GM10266 (cell line): ENCODE data around the gene NT5DC2.

Source experiments
- DNase-seq: peaks from one replicate; pipeline ENCODE4 v3.0.0; 2012; ENCODE audit errors: extremely low spot score
- TF ChIP-seq, protein P1 (sequence below): IDR thresholded peaks from 2 replicates; pipeline ENCODE4 v1.5.1; 2012; ENCODE audit warnings: mild to moderate bottlenecking, low read depth; ENCODE audit not compliant: control insufficient read depth, insufficient read depth; ENCODE audit errors: missing control alignments

NT5DC2 gene

DNA sequence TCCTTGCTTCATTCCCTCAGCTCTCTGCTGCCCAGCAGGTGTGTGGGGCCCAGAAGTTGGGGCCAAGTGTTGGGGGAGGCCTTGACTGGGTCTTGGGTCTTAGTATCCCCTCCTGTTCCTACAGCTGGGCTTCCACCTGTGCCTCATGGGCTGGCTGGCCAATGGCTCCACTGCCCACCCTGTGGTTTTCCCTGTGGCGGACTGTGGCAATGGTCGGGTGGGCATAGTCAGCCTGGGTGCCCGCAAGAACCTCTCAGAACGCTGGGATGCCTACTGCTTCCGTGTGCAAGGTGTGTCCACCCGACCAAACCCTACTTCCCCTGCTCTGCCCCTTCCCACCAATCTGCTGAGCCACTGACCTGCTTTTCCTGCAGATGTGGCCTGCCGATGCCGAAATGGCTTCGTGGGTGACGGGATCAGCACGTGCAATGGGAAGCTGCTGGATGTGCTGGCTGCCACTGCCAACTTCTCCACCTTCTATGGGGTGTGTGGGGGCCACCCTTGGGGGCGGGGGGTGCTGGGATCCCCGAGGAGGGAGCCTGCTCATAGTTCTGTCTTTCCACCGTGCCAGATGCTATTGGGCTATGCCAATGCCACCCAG is 10.9 kb downstream of the NT5DC2 start:
- TF ChIP-seq, protein P1, sequence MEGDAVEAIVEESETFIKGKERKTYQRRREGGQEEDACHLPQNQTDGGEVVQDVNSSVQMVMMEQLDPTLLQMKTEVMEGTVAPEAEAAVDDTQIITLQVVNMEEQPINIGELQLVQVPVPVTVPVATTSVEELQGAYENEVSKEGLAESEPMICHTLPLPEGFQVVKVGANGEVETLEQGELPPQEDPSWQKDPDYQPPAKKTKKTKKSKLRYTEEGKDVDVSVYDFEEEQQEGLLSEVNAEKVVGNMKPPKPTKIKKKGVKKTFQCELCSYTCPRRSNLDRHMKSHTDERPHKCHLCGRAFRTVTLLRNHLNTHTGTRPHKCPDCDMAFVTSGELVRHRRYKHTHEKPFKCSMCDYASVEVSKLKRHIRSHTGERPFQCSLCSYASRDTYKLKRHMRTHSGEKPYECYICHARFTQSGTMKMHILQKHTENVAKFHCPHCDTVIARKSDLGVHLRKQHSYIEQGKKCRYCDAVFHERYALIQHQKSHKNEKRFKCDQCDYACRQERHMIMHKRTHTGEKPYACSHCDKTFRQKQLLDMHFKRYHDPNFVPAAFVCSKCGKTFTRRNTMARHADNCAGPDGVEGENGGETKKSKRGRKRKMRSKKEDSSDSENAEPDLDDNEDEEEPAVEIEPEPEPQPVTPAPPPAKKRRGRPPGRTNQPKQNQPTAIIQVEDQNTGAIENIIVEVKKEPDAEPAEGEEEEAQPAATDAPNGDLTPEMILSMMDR, result no peak
- DNase-seq, result no peak

DNA sequence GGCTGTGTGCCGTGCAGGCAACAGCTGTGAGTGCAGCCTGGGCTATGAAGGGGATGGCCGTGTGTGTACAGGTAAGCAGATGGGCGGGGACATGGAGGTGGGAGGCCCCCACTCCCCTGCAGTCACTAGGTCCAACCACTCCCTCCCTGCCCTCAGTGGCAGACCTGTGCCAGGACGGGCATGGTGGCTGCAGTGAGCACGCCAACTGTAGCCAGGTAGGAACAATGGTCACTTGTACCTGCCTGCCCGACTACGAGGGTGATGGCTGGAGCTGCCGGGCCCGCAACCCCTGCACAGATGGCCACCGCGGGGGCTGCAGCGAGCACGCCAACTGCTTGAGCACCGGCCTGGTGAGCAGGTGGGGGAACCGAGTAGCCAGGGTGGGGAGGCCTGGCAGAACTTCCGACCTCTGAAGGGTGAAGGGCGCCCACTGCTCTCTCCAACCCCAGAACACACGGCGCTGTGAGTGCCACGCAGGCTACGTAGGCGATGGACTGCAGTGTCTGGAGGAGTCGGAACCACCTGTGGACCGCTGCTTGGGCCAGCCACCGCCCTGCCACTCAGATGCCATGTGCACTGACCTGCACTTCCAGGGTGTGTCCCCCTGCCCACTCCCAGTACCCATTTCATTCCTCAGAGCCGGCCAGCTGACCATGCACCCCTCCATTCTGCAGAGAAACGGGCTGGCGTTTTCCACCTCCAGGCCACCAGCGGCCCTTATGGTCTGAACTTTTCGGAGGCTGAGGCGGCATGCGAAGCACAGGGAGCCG is 11.6 kb downstream of the NT5DC2 start:
- no peak for DNase-seq
- TF ChIP-seq, protein P1, result no peak

DNA sequence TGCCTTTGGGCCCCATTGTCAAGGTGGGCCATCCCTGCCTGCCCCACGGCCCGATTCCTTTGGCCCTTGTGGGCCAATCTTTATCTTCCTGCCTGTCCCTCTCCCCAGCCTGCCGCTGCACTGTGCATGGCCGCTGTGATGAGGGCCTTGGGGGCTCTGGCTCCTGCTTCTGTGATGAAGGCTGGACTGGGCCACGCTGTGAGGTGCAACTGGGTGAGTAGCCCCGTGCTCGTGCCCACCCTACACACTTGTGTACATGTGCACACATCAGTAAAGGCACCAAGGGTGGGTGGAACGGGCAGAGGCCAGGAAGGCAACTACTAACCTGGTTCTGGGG is 12.2 kb downstream of the NT5DC2 start:
- TF ChIP-seq, protein P1, result no peak
- DNase-seq, result no peak

DNA sequence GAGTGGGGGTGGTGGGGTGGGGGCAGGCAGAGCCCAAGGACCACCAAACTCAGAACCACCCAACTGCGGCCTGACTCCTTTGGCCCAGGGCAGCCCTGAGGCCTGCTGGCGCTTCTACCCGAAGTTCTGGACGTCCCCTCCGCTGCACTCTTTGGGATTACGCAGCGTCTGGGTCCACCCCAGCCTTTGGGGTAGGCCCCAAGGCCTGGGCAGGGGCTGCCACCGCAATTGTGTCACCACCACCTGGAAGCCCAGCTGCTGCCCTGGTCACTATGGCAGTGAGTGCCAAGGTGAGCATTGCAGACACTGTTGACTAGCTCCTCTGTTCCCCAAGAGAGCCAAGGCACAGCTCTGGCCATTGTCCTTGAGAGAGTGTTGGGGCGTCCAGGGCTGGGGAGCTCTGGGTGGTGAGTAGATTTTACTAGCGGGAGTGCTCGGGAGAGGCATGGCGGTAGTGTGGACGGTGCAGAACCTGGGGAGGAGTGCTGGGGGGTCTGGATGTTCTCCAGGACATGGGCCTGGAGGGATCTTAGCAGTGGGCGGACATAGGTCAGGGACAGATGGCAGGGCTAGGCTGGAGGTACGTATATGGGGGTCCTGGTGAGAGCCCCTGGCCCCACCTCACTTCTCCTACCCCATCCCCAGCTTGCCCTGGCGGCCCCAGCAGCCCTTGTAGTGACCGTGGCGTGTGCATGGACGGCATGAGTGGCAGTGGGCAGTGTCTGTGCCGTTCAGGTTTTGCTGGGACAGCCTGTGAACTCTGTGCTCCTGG is 12.8 kb downstream of the NT5DC2 start:
- TF ChIP-seq, protein P1, result no peak
- DNase-seq, result no peak

DNA sequence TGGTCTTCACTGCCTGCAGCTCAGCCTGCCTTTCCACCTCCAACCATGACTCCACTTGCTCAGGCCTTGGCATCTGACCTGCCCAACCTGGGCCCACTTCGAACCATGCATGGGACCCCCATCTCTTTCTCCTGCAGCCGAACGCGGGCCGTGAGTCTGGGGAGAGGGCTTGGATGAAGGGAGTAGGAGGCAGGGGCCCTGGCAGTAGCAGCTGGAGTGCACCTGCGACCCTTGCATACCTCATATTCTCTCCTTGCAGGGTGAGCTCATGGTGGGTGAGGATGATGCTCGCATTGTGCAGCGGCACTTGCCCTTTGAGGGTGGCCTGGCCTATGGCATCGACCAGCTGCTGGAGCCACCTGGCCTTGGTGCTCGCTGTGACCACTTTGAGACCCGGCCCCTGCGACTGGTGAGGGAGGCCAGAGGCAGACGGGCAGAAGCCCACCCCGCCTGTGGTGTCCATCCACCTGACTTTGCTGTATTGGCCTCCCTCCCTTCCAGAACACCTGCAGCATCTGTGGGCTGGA is 13.5 kb downstream of the NT5DC2 start:
- no peak for DNase-seq
- TF ChIP-seq, protein P1, result no peak

DNA sequence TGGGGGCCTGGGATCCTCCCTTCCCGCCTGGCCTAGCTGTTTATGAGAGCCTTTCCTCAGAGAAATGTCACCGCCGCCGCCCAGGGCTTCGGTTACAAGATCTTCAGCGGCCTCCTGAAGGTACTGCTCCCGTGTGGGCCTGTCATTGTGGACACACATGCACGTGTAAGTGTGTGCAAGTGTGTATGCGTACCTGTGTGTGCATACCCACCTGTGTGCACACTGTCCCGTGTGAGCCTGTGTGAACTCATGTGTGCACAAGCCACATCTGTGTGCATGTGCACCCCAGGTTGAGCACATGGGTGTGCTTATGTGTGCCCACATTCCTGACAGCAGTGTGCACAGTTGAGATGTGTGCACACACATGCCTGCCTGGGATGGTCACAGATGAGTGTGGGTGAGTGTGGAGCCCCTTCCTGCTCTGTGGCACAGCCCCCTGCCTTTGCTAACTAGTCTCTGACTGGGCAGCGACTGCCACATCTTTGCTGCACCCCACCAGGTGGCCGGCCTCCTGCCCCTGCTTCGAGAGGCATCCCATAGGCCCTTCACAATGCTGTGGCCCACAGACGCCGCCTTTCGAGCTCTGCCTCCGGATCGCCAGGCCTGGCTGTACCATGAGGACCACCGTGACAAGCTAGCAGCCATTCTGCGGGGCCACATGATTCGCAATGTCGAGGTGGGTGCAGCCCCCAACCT is 14.1 kb downstream of the NT5DC2 start:
- no peak for DNase-seq
- TF ChIP-seq, protein P1, result no peak
